ENCODE measurements around the gene SMIM33. TPM values are rescaled to one million over a fixed set of nuclear protein-coding genes. Genes with fewer than 3 reads are reported as not detected.
"Not testable (repeated sequence)": the region's sequence is repeated elsewhere in the genome, so short reads cannot be mapped to it uniquely, and the experiment has no call there.

SMIM33 gene
- under 1 TPM in 1 of 4 donors, not detected in 3; 0.03 TPM for polyA plus RNA-seq (ENCODE audit: insufficient read length in 4 of 4)

- no peak for DNase-seq (ENCODE audit: low read depth in 4 of 4, low spot score in 3 of 4)
Measured at GRCh38 chr5:139470821-139471300, at the start of gene SMIM33. SMIM33 (plus strand) TSS chr5:139471004; CDS start chr5:139471122, 118 bp downstream.

GRCh38 chr5:139422307-139422893 lies 48.4 kb upstream of the SMIM33 start:
- DNase-seq (ENCODE audit: low read depth in 4 of 4, low spot score in 3 of 4), result peak in 3 of 4 donors; percentile 34 to 60 (median 34)

DNA sequence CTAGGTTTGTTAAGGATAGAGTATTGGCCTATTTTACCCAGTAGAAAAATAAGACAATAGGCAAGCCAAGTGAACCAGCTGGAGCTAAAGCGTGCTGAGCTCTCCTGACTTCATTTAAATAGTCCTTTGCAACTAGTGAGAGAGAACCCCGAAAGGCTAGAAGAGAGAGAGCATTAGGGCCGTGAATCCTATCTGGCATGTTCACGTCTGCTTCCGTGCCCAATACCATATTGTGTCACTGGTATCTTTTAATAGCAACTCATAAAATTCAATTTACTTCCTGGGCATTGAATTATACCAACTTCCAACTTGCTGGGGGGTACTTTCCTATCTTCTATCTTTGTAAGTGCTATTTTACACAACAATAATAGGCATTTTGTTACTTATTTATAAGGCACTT lies 45.3 kb upstream of the SMIM33 start:
- DNase-seq (ENCODE audit: low read depth in 4 of 4, low spot score in 3 of 4), result no peak

DNA sequence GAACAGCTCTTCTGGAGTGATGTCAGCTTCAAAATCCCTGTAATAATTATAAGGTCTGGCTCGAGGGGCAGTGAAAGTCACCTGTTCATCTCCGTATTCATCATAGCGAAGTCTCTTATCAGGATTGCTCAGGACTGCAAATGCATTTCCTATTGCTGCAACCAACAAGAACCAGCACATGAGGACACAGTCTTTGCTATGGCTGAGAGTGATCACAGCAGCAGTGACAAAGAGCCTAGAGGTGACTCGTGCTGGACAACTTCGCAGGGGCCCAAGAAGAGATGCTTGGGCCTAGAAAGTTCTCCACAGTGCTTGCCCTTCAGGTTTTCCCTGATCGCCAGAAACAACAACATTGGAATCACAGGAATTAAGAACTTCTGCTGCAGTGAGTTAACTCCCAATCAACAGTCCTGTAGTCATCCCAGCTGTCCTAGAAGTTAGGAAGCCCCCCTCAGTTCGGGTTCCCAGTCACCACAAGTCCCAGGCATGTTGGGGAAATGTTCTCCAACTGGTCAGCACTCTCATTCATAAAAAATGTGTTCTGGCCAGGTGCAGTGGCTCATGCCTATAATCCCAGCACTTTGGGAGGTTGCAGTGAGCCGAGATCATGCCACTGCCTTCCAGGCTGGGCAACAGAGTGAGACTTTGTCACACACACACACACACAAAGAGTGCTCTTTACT lies 44.5 kb upstream of the SMIM33 start:
- DNase-seq (ENCODE audit: low read depth in 4 of 4, low spot score in 3 of 4), result no peak

DNA sequence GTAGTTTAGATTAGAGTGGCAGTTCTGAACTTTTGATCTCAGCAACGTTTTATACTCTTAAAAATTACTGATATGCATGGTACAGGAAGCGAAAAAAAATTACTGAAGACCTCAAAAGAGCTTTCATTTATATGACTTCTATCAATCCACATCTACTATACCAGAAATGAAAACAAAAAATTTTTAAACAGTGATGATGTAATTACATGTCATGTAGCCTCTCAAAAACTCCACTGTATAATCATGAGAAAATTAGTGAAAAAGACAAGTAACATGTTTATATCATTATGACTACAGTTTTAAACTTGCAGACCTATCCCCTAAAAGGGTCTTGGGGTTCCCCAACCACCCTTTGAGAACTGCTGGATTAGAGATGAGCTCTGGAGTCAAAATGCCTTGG lies 40.8 kb upstream of the SMIM33 start:
- DNase-seq (ENCODE audit: low read depth in 4 of 4, low spot score in 3 of 4), result no peak

DNA sequence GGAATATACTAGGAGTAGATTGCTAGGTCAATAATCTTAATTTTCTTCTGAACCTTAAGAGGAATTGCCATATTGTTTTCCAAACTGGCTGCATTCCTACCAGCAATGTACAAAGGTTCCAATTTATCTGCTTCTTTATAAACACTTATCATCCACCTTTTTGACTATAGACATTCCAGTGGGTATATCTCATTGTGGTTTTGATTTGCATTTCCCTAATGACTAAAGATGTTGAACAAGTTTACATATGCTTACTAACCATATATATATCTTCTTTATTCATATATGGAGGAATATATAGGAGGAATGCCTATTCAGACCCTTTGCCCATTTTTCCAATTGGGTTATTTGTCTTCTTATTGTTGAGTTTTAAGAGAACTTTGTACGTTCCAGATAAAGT lies 39.1 kb upstream of the SMIM33 start:
- DNase-seq (ENCODE audit: low read depth in 4 of 4, low spot score in 3 of 4), result no peak

GRCh38 chr5:139435676-139436075 lies 35.1 kb upstream of the SMIM33 start:
- no peak for DNase-seq (ENCODE audit: low read depth in 4 of 4, low spot score in 3 of 4)

DNA sequence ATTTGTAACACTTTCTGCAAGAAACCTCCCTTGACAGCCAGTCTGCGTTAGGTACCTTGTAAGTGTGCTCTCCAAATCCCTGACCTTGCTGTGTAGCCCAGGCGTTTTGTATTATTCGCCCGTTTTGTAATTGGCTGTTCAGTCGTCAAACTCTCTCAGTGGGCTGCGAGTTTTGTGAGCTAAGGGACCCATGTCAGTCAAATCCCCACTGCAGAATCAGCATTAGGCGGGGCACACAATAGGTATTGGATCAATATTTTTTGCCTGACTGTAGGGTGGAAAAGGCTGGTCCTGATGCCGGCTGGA lies 32.1 kb upstream of the SMIM33 start:
- no peak for DNase-seq (ENCODE audit: low read depth in 4 of 4, low spot score in 3 of 4)

DNA sequence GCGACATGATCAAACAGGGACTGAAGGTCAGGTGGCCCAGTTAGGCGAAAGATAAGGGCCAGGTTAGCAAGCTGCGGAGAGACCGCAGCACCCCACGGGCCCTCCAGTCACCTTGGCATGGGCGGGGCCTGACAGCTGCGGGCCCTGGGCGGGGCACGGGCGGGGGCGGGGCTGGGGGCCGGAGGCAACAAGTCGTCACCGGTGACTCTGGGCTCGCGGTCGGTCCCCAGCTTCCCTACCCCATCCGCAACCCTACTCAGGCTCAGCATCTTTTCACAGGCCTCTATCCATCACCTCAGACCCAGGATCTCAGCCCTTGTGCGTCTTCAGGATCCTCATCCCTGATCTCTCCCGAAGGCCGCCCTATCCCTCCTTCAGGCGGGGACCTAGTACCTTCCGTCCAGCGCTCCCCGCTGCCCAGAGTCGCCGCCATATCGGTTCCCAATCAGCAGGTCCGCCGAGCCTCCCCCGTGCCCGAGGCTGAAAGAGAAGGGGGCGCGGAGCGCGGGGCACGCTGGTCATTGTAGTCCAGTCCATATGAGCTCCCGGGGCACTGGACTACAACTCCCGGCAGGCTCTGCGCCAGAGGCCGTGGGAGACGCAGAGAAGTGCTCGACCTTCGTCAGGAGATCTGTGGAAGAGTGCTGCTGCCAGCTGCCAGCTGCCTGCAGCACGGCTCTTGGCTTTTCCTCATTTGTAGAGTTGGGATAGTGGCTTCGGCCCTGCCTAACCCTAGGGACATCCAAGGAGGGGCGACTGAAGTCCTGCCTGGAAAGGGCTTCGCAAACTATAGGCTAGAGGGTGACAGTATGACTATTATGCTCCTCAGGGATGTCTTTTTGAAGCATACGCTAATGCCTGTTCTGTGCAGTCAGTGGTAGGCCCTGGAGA lies 31.5 kb upstream of the SMIM33 start, which contains the start of gene DNAJC18:
TSS of gene DNAJC18 (minus strand) at position 513 of the 891 bp plus-strand sequence. CDS start at position 433, 80 bp downstream.
- peak; percentile 84 to 85 (median 84) for DNase-seq (ENCODE audit: low read depth in 4 of 4, low spot score in 3 of 4)

GRCh38 chr5:139440416-139440815 lies 30.4 kb upstream of the SMIM33 start:
- DNase-seq (ENCODE audit: low read depth in 4 of 4, low spot score in 3 of 4), result not testable (repeated sequence)

DNA sequence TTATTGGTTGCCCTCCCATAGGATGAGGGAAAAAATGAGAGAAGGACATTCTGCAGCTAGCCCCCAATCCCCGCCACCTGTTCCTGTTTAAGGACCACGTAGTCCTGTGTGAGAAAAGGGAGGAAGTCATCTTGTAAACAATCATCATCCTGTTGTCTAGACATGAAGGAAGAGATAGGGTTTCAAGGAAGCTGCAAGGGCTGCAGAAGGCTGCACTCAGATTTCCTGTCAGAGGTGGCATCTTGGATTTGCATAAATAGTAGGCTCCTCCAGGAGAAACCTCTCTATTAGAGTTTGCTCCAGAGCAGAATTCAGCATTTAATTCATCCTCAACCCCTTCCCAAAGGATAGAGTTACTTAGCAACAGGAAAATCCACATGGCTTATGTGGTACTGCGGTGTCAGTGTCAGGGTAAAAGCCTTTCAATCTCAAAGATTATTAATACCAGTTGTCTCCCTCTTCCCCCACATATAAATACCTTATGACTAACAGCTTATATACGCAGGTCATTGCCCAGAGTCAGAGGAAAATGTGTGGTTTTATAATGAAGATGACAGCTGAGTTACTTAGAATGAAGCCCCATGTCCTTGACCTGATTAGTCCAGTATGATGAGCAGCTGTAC lies 26.9 kb upstream of the SMIM33 start:
- DNase-seq (ENCODE audit: low read depth in 4 of 4, low spot score in 3 of 4), result no peak

DNA sequence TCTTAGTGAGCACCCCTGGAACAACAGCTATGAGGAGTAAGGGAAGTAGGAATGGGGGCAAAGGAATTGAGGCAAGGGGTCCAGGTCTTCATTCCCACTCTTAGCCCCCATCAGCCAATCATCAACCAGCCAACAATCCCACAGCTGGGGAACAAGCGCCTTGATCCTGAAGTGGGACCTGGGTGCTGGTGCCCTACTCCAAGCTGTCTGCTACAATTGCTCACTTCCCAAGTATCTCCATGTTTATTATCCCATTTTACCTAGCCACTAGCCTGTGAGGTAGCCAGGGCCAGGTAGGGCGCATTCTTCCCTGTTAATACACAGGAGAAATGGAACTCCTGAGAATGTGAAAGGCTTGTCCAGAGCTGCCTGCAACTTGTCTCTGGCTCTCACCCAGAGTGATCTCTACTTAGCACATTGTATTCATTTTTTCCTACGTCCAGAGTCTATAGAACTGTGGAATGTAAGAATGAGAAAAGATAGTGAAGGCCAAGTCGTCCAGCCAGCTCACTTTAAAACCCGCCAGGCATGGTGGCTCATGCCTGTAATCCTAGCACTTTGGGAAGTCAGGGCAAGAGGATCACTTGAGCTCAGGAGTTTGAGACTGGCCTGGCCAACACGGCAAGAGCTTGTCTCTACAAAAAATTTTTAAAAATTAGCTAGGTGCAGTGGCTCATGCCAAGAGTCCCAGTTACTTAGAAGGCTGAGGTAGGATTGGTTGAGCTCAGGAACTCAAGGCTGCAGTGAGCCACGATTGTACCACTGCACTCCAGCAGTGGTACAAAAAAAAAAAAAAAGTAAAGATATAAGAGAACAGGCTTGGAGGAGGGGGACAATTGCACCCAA lies 25.3 kb upstream of the SMIM33 start:
- DNase-seq (ENCODE audit: low read depth in 4 of 4, low spot score in 3 of 4), result no peak

GRCh38 chr5:139446956-139447779 lies 23.6 kb upstream of the SMIM33 start:
- no peak for DNase-seq (ENCODE audit: low read depth in 4 of 4, low spot score in 3 of 4)

DNA sequence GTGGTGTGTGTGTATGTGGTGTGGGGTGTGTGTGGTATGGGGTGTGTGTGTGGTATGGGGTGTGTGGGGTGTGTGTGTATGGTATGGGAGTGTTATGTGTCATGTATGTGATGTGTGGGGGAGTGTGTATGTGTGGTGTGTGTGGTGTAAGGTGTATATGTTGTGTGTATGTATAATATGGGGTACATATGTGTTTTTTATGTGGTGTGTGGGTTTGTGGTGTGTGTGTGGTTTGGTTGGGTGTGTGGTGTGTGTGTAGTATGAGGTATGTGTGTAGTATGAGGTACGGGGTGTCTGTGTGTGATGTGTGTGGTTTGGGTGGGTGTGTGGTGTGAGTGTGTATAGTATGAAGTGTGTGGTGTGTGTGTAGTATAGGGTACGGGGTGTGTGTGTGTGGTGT lies 19.6 kb upstream of the SMIM33 start:
- DNase-seq (ENCODE audit: low read depth in 4 of 4, low spot score in 3 of 4), result no peak

GRCh38 chr5:139451878-139452660 lies 18.7 kb upstream of the SMIM33 start:
- no peak for DNase-seq (ENCODE audit: low read depth in 4 of 4, low spot score in 3 of 4)

DNA sequence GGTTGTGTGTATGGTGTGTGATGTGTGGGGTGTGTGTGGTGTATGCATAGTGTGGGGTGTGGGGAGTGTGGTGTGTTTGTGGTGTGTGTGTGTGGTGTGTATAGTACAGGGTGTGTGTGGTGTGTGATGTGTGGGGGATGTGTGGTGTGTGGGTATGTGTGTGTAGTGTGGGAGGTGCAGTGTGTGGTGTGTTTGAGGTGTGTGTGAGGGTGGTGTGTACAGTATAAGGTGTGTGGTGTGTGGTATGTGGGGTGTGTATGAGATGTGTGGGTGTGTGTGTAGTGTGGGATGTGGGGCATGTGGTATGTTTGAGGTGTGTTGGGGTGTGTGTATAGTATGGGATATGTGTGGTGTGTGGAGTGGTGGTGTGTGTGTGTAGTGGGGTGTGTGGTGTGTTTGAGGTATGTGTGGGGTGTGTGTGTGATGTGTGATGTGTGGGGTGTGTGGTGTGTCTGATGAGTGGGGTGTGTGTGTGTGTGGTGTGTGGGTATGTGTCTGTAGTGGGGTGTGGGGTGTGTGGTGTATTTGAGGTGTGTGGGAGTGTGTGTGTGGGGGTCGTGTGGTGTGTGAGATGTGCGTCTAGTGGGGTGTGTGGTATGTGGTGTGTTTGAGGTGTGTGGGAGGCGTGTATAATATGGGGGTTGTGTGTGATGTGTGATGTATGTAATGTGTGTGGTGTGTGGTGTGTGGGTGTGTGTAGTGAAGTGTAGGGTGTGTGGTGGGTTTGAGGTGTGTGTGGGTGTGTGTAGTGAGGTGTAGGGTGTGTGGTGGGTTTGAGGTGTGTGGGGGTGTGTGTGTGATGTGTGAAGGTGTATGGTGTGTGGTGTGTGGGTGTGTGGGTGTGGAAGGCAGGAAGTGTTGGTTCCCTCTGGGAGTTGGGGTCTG lies 16.9 kb upstream of the SMIM33 start:
- no peak for DNase-seq (ENCODE audit: low read depth in 4 of 4, low spot score in 3 of 4)

- no peak for DNase-seq (ENCODE audit: low read depth in 4 of 4, low spot score in 3 of 4)
Measured at GRCh38 chr5:139454568-139455290, 16.1 kb upstream of the SMIM33 start.

All from right renal pelvis (tissue), 4 donors.